PC-3 (cell line): Measurements from ENCODE around the gene KLF13. TPM values are rescaled to one million over a fixed set of nuclear protein-coding genes. Genes with fewer than 3 reads are reported as not detected.

Experiments used
- ATAC-seq: fragments of 200-7000 bp; cut with Tn5 transposase; 2 replicates; pipeline ENCODE4 v1.9.1; 2020; ENCODE audit warnings: mild to moderate bottlenecking, moderate library complexity
- BruUV-seq: library from RNA; stranded (reverse); fragments of 400-500 nt; replicated peaks from 2 replicates; lab custom pipeline; 2021; lab: Mats Ljungman, UMichigan
- CTCF ChIA-PET: fragments of 300-600 bp; sonication (Branson Sonifier 250); formaldehyde crosslinking; loops from one replicate; lab custom pipeline; 2022; ENCODE audit warnings: antibody characterized with exemption; lab: Charles Lee
- POLR2A ChIA-PET: fragments of 300-600 bp; sonication (Branson Sonifier 250); formaldehyde crosslinking; loops from one replicate; lab custom pipeline; 2022; ENCODE audit warnings: antibody characterized with exemption; ENCODE audit not compliant: unreplicated experiment; lab: Charles Lee
- DNase-seq: peaks from one replicate; pipeline ENCODE4 v3.0.0-alpha.2; 2015
- H2AFZ ChIP-seq: fragments of 300-600 bp; sonication (generic); 2 replicates; pipeline ENCODE4 v1.6.0; 2016; ENCODE audit warnings: antibody characterized with exemption, low read length
- H3F3A ChIP-seq: fragments of 300-600 bp; sonication (generic); one replicate; pipeline ENCODE4 v1.6.0; 2017; ENCODE audit warnings: antibody characterized with exemption, low read length, control low read depth, mild to moderate bottlenecking; ENCODE audit not compliant: unreplicated experiment
- H3K27ac ChIP-seq: fragments of 300-600 bp; sonication (generic); 2 replicates; pipeline ENCODE4 v1.5.1; 2016; ENCODE audit warnings: mild to moderate bottlenecking, low read length
- H3K27me3 ChIP-seq: fragments of 300-600 bp; sonication (generic); 2 replicates; pipeline ENCODE4 v1.6.1; 2016; ENCODE audit warnings: low read length, mixed read lengths
- H3K36me3 ChIP-seq: fragments of 300-600 bp; sonication (generic); 2 replicates; pipeline ENCODE4 v1.6.1; 2016; ENCODE audit warnings: low read depth, mixed run types, low read length, mixed read lengths
- H3K4me1 ChIP-seq: fragments of 300-600 bp; sonication (generic); 2 replicates; pipeline ENCODE4 v1.5.1; 2016; ENCODE audit warnings: low read length; ENCODE audit not compliant: insufficient read depth
- H3K4me2 ChIP-seq: fragments of 300-600 bp; sonication (generic); 2 replicates; pipeline ENCODE4 v1.6.0; 2016; ENCODE audit warnings: low read length
- H3K4me3 ChIP-seq: fragments of 300-600 bp; sonication (generic); 2 replicates; pipeline ENCODE4 v1.5.1; 2016; ENCODE audit warnings: mild to moderate bottlenecking, low read length, mixed read lengths
- H3K79me2 ChIP-seq: fragments of 300-600 bp; sonication (generic); 2 replicates; pipeline ENCODE4 v1.6.1; 2017; ENCODE audit warnings: low read length, mixed read lengths
- H3K9ac ChIP-seq: fragments of 300-600 bp; sonication (generic); 2 replicates; pipeline ENCODE4 v1.6.0; 2016; ENCODE audit warnings: mild to moderate bottlenecking, low read length
- H3K9me2 ChIP-seq: fragments of 300-600 bp; sonication (generic); replicated peaks from 2 replicates; pipeline ENCODE4 v1.6.1; 2016; ENCODE audit warnings: mixed run types, low read length, mixed read lengths
- H3K9me3 ChIP-seq: fragments of 300-600 bp; sonication (generic); 2 replicates; pipeline ENCODE4 v1.6.1; 2016; ENCODE audit warnings: low read length, mixed read lengths
- H4K20me1 ChIP-seq: fragments of 300-600 bp; sonication (generic); 2 replicates; pipeline ENCODE4 v1.6.1; 2016; ENCODE audit warnings: low read length, mixed read lengths
- EZH2 ChIP-seq: fragments of 300-600 bp; sonication (generic); IDR thresholded peaks from one replicate; pipeline ENCODE4 v1.6.1; 2017; ENCODE audit warnings: antibody characterized with exemption, mild to moderate bottlenecking, low read length; ENCODE audit not compliant: unreplicated experiment
- EZH2phosphoT487 ChIP-seq: fragments of 300-600 bp; sonication (generic); IDR thresholded peaks from 2 replicates; pipeline ENCODE4 v1.6.1; 2018; ENCODE audit warnings: mild to moderate bottlenecking, antibody characterized with exemption, low read length, borderline replicate concordance
- intact Hi-C: fragments of 100-400 bp; cut with micrococcal nuclease; formaldehyde crosslinking; loops from 2 replicates; pipeline ENCODE4 v1.9.0; 2023
- total RNA-seq: library from RNA; depleted of rRNA; stranded (reverse); fragments of >200 nt; gene quantifications from 2 replicates; pipeline ENCODE4 v1.2.3, GENCODE V29; 2014
- TF ChIP-seq, protein P1 (sequence below): fragments of 300-600 bp; sonication (generic); conservative IDR thresholded peaks from 2 replicates; pipeline ENCODE4 v1.5.1; 2017; ENCODE audit warnings: antibody characterized with exemption, low read depth, mild to moderate bottlenecking, low read length

Gene KLF13
- total RNA-seq, 1 experiment from 2014 or later, result 11.4 TPM

DNA sequence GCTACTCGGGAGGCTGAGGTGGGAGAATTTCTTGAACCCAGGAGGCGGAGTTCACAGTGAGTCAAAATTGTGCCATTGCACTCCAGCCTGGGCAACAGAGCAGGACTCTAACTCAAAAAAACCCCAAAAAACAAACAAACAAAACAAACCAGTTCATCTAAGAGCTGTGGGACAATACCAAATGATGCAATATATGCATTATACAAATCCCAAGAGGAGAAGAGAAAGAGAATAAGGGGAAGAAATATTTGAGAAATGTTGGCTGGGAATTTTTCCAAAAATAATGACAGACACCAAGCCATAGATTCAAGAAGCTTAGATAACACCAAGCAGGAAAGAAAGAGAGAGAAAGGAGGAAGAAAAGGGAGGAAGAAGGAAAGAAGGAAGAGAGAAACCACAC is 82.5 kb downstream of the KLF13 start:
- no TSS peak for BruUV-seq
- DNase-seq (no peak), ATAC-seq (no peak)
- peaks cover 6% of the 10 kb centered on the region; the same call in 1 of the 2 replicates for H3K27me3 ChIP-seq
- H3K9me2 ChIP-seq, result no peaks in the 10 kb centered on the region
- no peaks in the 10 kb centered on the region for H3F3A ChIP-seq
- no peaks in the 10 kb centered on the region for H3K36me3 ChIP-seq
- TF ChIP-seq EZH2, result no peak
- TF ChIP-seq, protein P1, sequence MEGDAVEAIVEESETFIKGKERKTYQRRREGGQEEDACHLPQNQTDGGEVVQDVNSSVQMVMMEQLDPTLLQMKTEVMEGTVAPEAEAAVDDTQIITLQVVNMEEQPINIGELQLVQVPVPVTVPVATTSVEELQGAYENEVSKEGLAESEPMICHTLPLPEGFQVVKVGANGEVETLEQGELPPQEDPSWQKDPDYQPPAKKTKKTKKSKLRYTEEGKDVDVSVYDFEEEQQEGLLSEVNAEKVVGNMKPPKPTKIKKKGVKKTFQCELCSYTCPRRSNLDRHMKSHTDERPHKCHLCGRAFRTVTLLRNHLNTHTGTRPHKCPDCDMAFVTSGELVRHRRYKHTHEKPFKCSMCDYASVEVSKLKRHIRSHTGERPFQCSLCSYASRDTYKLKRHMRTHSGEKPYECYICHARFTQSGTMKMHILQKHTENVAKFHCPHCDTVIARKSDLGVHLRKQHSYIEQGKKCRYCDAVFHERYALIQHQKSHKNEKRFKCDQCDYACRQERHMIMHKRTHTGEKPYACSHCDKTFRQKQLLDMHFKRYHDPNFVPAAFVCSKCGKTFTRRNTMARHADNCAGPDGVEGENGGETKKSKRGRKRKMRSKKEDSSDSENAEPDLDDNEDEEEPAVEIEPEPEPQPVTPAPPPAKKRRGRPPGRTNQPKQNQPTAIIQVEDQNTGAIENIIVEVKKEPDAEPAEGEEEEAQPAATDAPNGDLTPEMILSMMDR, result no peak
- no peak for TF ChIP-seq EZH2phosphoT487
- intact Hi-C loops, result no loop called here
- H2AFZ ChIP-seq, result no peak overlapping the region
- no peak overlapping the region for H3K4me3 ChIP-seq
- CTCF ChIA-PET, result no interaction called here
- H3K4me2 ChIP-seq, result no peak overlapping the region
- no peaks in the 10 kb centered on the region for H3K79me2 ChIP-seq
- H3K9ac ChIP-seq, result no peak overlapping the region
- peaks cover 17% of the 10 kb centered on the region for H3K4me1 ChIP-seq
- H4K20me1 ChIP-seq, result no peaks in the 10 kb centered on the region
- H3K27ac ChIP-seq, result no peak overlapping the region
- POLR2A ChIA-PET, result no interaction called here
- H3K9me3 ChIP-seq, result 0 out of 2 replicates have a peak, but pooled peaks cover 4% of the 10 kb centered on the region

GRCh38 chr15:31412824-31413223 is 86.2 kb downstream of the KLF13 start:
- intact Hi-C loops, result no loop called here

DNA sequence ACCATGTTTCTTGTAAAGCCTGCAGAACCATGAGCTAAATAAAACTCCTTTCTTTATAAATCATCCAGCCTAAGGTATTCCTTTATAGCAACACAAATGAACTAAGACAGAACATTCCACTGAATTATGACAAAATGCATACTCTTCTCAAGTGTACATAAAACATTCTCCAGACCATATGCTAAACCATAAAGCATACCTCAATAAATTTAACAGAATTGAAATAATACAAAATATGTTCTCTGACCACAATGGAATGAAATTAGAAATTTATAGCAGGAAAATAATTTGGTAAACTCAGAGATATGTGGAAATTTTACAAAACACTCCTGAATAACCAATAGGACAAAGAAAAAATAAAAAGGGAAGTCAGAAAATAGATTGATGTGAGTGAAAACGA is 88.6 kb downstream of the KLF13 start:
- H3F3A ChIP-seq, result no peaks in the 10 kb centered on the region

More at GRCh38 chr15:31412824-31413223, 86.2 kb downstream of the KLF13 start:
- no peak overlapping the region for H3K9ac ChIP-seq
- H4K20me1 ChIP-seq, result no peaks in the 10 kb centered on the region
- H3K27me3 ChIP-seq, result peaks cover 6% of the 10 kb centered on the region; the same call in 1 of the 2 replicates
- no peak overlapping the region for H3K4me3 ChIP-seq
- H3K4me1 ChIP-seq, result no peaks in the 10 kb centered on the region
- no peak for TF ChIP-seq EZH2phosphoT487
- no peak for TF ChIP-seq EZH2
- TF ChIP-seq, protein P1, result no peak
- H3K27ac ChIP-seq, result no peak overlapping the region
- POLR2A ChIA-PET, result interaction anchor here (0.6 kb wide), 2 partner anchors 17 to 510 kb away, joined by 4 to 9 read pairs; no protein-coding TSS in a partner anchor
- H2AFZ ChIP-seq, result no peak overlapping the region
- H3K36me3 ChIP-seq, result no peaks in the 10 kb centered on the region
- BruUV-seq, result no TSS peak
- DNase-seq (no peak), ATAC-seq (no peak)
- no peak overlapping the region for H3K4me2 ChIP-seq
- CTCF ChIA-PET, result no interaction called here
- H3K9me3 ChIP-seq, result 0 out of 2 replicates have a peak, but pooled peaks cover 4% of the 10 kb centered on the region
- no peaks in the 10 kb centered on the region for H3K9me2 ChIP-seq
- H3F3A ChIP-seq, result no peaks in the 10 kb centered on the region
- H3K79me2 ChIP-seq, result no peaks in the 10 kb centered on the region

More for the DNA sequence above, 88.6 kb downstream of the KLF13 start:
- ChIA-PET CTCF (no interaction called here), POLR2A (no interaction called here)
- Histone ChIP-seq H3K27me3 (no peaks in the 10 kb centered on the region), H3K4me1 (no peaks in the 10 kb centered on the region), H3K4me3 (no peak overlapping the region), H3K36me3 (no peaks in the 10 kb centered on the region), H3K4me2 (no peak overlapping the region), H3K79me2 (no peaks in the 10 kb centered on the region), H3K27ac (no peak overlapping the region), H3K9me2 (no peaks in the 10 kb centered on the region), H3K9me3 (no peaks in the 10 kb centered on the region), H2AFZ (no peak overlapping the region), H4K20me1 (no peaks in the 10 kb centered on the region), H3K9ac (no peak overlapping the region)
- ATAC-seq (no peak), DNase-seq (no peak)
- BruUV-seq, result no TSS peak
- intact Hi-C loops, result no loop called here
- no peak for TF ChIP-seq EZH2
- TF ChIP-seq, protein P1, result no peak
- TF ChIP-seq EZH2phosphoT487, result no peak
